PC-9 (cell line): ENCODE data around the gene LYRM1.

Experiments
- CTCF ChIP-seq: fragments of 200-600 bp; sonication (generic); conservative IDR thresholded peaks from 2 replicates; pipeline ENCODE4 v1.6.1; 2017; ENCODE audit warnings: mixed run types, antibody characterized with exemption, mild to moderate bottlenecking, moderate library complexity
- EZH2 ChIP-seq: fragments of 200-600 bp; sonication (generic); IDR thresholded peaks from 2 replicates; pipeline ENCODE4 v1.8.0; 2017; ENCODE audit warnings: antibody characterized with exemption, low read depth

GRCh38 chr16:20933589-20933988 is 33.0 kb downstream of the LYRM1 start:
- no peak for TF ChIP-seq CTCF
- no peak for TF ChIP-seq EZH2
